ENCODE results near the gene PHYH. TPM values are rescaled to one million over a fixed set of nuclear protein-coding genes. Genes with fewer than 3 reads are reported as not detected.
"Not testable (repeated sequence)": the region's sequence is repeated elsewhere in the genome, so short reads cannot be mapped to it uniquely, and the experiment has no call there.

PHYH gene
- total RNA-seq, 1 donor from 2014 or later: 15.9 TPM

DNA sequence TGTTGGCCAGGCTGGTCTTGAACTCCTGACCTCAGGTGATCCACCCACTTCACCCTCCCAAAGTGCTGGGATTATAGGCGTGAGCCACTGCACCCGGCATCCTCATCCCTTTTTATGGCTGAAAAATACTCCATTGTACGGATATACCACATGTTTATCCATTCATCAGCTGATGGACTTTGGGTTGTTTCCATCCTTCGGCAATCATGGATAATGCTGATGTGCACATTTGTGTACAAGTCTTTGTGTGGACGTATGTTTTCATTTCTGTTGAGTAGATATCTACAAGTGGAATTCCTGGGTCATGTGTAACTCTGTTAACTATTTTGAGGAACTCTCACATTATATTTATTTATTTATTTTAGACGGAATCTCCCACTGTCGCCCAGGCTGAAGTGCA, 59.9 kb downstream of the PHYH start:
- intact Hi-C loops (cut with micrococcal nuclease): no loop called here
- H3K27ac Mint-ChIP-seq: no peak overlapping the region

GRCh38 chr10:13238271-13239077, 61.4 kb downstream of the PHYH start:
- Mint-ChIP-seq H3K9me3 (no peaks in the 10 kb centered on the region), H3K4me3 (no peak overlapping the region), H3K4me1 (no peaks in the 10 kb centered on the region), H3K27me3 (no peaks in the 10 kb centered on the region), H3K27ac (no peak overlapping the region), H3K36me3 (ENCODE audit: low read depth) (no peaks in the 10 kb centered on the region)
- DNase-seq: no peak
- intact Hi-C loops (cut with micrococcal nuclease): no loop called here

More for the DNA sequence above, 59.9 kb downstream of the PHYH start:
- no peaks in the 10 kb centered on the region for H3K27me3 Mint-ChIP-seq
- no peaks in the 10 kb centered on the region for H3K4me1 Mint-ChIP-seq
- H3K9me3 Mint-ChIP-seq: no peaks in the 10 kb centered on the region
- no peak for DNase-seq
- H3K4me3 Mint-ChIP-seq: no peak overlapping the region
- H3K36me3 Mint-ChIP-seq (ENCODE audit: low read depth): no peaks in the 10 kb centered on the region

DNA sequence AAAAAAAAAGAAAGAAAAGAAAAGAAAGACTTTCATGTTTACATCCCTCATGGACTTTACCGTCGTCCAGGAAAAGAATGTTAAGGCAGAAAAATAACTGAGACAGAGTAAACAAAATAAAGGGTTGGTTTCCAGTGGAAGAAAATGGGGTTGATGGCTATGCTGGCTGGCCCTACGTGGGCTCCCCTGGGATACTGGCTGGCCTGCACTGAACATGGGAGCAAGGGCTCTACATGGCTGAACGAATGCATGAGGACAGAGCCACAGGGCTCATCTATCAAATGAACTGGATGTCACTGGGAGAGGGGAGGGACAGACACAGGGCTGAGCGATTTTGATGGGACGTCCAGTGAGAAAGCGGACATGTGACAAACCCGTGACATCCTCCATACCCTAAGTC, 63.2 kb downstream of the PHYH start:
- no peak for DNase-seq
- Mint-ChIP-seq H3K9me3 (no peaks in the 10 kb centered on the region), H3K27ac (no peak overlapping the region), H3K36me3 (ENCODE audit: low read depth) (no peaks in the 10 kb centered on the region), H3K4me1 (no peaks in the 10 kb centered on the region), H3K4me3 (no peak overlapping the region), H3K27me3 (no peaks in the 10 kb centered on the region)
- intact Hi-C loops (cut with micrococcal nuclease): no loop called here

- DNase-seq; H3K27ac Mint-ChIP-seq; H3K36me3 Mint-ChIP-seq (ENCODE audit: low read depth); H3K4me3 Mint-ChIP-seq; H3K9me3 Mint-ChIP-seq; intact Hi-C loops (cut with micrococcal nuclease); H3K27me3 Mint-ChIP-seq; H3K4me1 Mint-ChIP-seq: not testable (repeated sequence)
Measured at GRCh38 chr10:13234736-13235135, 65.1 kb downstream of the PHYH start.

DNA sequence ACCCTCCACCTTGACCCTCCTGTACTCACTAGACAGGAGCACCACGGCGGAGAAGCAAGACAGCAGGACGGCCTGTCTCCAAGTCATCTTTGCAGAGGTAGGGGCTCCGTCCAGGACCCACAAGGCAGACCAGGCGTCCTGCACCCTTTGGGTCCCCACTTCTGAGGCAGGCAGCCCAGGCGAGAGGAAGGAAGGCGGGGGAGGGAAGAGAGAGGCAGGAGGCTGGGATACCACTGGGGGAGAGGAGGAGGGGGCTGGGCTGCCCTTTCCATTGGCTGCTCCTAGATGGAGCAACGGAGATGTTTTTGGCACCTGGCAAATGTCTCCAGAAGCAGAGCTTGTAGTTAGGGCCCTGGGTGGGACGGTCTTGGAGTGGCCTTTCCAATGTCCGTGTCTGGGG, 65.7 kb downstream of the PHYH start, which contains the start of gene UCMA:
TSS of gene UCMA (minus strand) at position 203 of the 400 bp plus-strand sequence. CDS start at position 87, 116 bp downstream.
- H3K9me3 Mint-ChIP-seq: no peaks in the 10 kb centered on the region
- no peak for DNase-seq
- H3K27ac Mint-ChIP-seq: no peak within 1 kb of the TSS
- H3K4me3 Mint-ChIP-seq: no peak within 1 kb of the TSS
- H3K27me3 Mint-ChIP-seq: no peaks in the 10 kb centered on the region
- intact Hi-C loops (cut with micrococcal nuclease): no loop called here
- H3K4me1 Mint-ChIP-seq: no peaks in the 10 kb centered on the region
- no peaks in the 10 kb centered on the region for H3K36me3 Mint-ChIP-seq (ENCODE audit: low read depth)

DNA sequence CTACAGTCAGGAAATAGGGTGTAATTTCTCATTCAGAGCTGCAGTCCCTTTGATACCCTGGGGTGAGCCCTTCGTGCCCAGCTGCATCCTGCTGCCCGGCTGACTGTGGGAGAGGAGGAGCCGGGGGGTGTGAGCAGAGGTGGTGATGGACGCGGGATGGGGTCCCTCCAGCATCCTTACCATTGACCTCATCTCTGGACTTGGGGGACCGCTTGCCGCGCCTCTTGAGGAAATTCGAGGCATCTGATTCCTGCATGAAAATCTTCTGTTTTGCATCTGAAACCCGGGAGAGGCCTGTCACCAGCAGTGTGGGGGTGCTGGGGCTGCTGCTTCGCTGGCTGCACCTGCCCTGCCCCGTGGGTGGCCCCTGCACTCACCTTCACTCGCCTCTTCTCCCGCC, 66.5 kb downstream of the PHYH start:
- Mint-ChIP-seq H3K4me3 (no peak overlapping the region), H3K4me1 (no peaks in the 10 kb centered on the region), H3K9me3 (no peaks in the 10 kb centered on the region), H3K36me3 (ENCODE audit: low read depth) (no peaks in the 10 kb centered on the region), H3K27me3 (no peaks in the 10 kb centered on the region), H3K27ac (no peak overlapping the region)
- intact Hi-C loops (cut with micrococcal nuclease): no loop called here
- DNase-seq: no peak

DNA sequence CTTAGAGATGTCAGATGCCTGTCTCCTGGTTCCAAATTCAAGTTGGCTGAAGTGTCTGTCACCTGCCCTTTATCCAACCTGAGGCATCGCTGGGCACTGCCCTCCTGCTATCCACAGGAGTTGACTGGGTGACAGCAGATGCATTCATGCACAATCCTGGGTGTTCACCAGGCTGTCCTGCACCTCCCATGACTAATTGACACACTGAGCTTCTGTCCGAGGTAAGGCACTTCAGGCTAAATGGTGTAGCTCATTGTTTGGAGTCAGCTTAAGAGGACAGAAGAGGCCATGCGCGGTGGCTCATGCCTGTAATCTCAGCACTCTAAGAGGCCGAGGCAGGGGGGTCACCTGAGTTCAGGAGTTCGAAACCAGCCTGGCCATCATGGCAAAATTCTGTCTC, 68.1 kb downstream of the PHYH start:
- Mint-ChIP-seq H3K36me3 (ENCODE audit: low read depth) (no peaks in the 10 kb centered on the region), H3K27ac (no peak overlapping the region)
- intact Hi-C loops (cut with micrococcal nuclease): no loop called here

GRCh38 chr10:13231190-13231589, 68.7 kb downstream of the PHYH start:
- Mint-ChIP-seq H3K4me1 (no peaks in the 10 kb centered on the region), H3K36me3 (ENCODE audit: low read depth) (no peaks in the 10 kb centered on the region), H3K27ac (no peak overlapping the region), H3K9me3 (no peaks in the 10 kb centered on the region), H3K4me3 (no peak overlapping the region), H3K27me3 (no peaks in the 10 kb centered on the region)
- intact Hi-C loops (cut with micrococcal nuclease): no loop called here
- DNase-seq: no peak

More for the DNA sequence above, 68.1 kb downstream of the PHYH start:
- Mint-ChIP-seq H3K27me3 (no peaks in the 10 kb centered on the region), H3K4me3 (no peak overlapping the region), H3K4me1 (no peaks in the 10 kb centered on the region), H3K9me3 (no peaks in the 10 kb centered on the region)
- DNase-seq: no peak

Other genes with a start within 250 kb of the PHYH start
- gene OPTN, start 199.9 kb downstream of the PHYH start, total RNA-seq: 39.5 and 43.6 TPM in 2 replicates
- 107 and 112 TPM in 2 replicates for gene MCM10, start 138.5 kb downstream of the PHYH start, total RNA-seq
- gene UCMA, start 65.7 kb downstream of the PHYH start, total RNA-seq: not detected in 2 replicates
- 59.9 and 64.2 TPM in 2 replicates for gene SEPHS1, start 48.2 kb upstream of the PHYH start, total RNA-seq
- gene BEND7, start 228.9 kb upstream of the PHYH start, total RNA-seq: not detected in 2 replicates

Data from activated CD4-positive, alpha-beta T cell treated with anti-CD3 and anti-CD28 coated beads, Interleukin-2, amount 10 ng/mL, durations not matched to agents 24 days and 14 days (primary cell).